Skeletal muscle satellite cell (primary cell): ENCODE results near the gene KPNA5.

ENCODE experiments used
- H3K27me3 ChIP-seq: 2 replicates; pipeline ENCODE4 v1.7.0; 2013; ENCODE audit warnings: low read length; ENCODE audit not compliant: control insufficient read depth, insufficient read depth
- H3K36me3 ChIP-seq: 2 replicates; pipeline ENCODE4 v1.7.0; 2013; ENCODE audit warnings: mild to moderate bottlenecking, control low read depth, low read length; ENCODE audit not compliant: insufficient read depth
- H3K4me1 ChIP-seq: 2 replicates; pipeline ENCODE4 v1.7.0; 2013; ENCODE audit warnings: low read length; ENCODE audit not compliant: control insufficient read depth, insufficient read depth
- H3K4me2 ChIP-seq: 2 replicates; pipeline ENCODE4 v1.7.0; 2013; ENCODE audit warnings: mild to moderate bottlenecking, low read length
- H3K4me3 ChIP-seq: 2 replicates; pipeline ENCODE4 v1.7.0; 2013; ENCODE audit warnings: low read length
- H3K9ac ChIP-seq: 2 replicates; pipeline ENCODE4 v1.7.0; 2013; ENCODE audit warnings: mild to moderate bottlenecking, low read depth, low read length, moderate library complexity
- H3K9me3 ChIP-seq: replicated peaks from 2 replicates; pipeline ENCODE4 v1.7.0; 2013; ENCODE audit warnings: mild to moderate bottlenecking, control low read depth, low read length

KPNA5 gene

DNA sequence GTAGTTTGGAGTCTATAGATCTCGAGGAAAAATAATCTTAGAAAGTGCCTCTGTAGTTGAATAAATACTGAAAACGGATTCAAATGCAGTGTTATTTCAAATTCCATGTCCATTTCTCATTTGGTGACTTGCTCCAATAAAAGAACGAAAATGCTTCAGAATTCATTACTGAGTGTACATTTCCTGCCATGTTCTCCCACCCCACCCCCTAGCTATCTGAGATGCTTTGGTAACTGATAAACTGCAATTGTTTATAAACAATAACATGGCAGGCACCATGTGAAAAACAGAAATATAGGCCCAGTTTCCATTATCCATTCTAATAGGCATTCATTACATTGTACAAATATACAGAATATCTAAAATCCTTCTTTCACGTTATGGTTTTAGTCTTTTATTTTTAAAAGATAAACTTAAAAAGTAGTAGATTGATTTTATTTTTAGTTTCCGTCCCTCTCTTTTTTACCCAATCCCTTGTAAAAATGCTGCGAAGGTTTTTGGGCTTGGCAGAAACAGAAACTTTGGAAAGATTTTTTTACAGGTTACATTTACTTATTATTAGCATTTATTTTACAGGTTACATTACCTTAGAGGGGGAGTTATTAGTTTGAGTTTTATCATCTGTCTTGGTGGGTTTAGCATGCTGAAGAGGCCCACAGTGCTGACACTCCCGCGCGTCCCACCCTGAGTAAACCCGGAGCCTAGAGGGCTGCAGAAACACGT is 83.1 kb downstream of the KPNA5 start:
- Histone ChIP-seq H3K36me3 (no peaks in the 10 kb centered on the region), H3K27me3 (peaks cover 16% of the 10 kb centered on the region), H3K9me3 (no peaks in the 10 kb centered on the region), H3K9ac (no peak overlapping the region), H3K4me1 (peaks cover 16% of the 10 kb centered on the region), H3K4me2 (peak overlapping the region; percentile 95), H3K4me3 (peak overlapping the region; percentile 79)

DNA sequence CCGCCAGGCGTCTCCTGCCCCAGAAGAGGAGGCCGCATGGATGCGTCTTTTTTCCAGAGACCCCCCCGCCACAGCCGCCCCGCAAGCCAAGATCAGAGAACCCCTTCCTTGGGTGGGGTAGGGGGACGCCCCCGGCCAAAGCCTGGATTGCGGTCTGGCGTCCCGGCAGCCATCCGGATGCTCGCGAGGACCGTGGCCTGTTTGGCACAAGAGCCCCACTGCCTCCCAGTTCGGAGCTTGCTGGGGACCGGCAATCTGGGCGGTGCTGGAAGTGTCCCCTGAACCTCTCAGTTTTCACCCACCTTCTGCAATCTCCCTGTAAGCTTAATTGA is 83.6 kb downstream of the KPNA5 start:
- no peaks in the 10 kb centered on the region for H3K36me3 ChIP-seq
- H3K4me3 ChIP-seq = peak overlapping the region; percentile 79
- H3K4me1 ChIP-seq = peaks cover 16% of the 10 kb centered on the region
- peaks cover 16% of the 10 kb centered on the region for H3K27me3 ChIP-seq
- peak overlapping the region; percentile 34 for H3K9ac ChIP-seq
- H3K9me3 ChIP-seq = no peaks in the 10 kb centered on the region
- H3K4me2 ChIP-seq = peak overlapping the region; percentile 95

DNA sequence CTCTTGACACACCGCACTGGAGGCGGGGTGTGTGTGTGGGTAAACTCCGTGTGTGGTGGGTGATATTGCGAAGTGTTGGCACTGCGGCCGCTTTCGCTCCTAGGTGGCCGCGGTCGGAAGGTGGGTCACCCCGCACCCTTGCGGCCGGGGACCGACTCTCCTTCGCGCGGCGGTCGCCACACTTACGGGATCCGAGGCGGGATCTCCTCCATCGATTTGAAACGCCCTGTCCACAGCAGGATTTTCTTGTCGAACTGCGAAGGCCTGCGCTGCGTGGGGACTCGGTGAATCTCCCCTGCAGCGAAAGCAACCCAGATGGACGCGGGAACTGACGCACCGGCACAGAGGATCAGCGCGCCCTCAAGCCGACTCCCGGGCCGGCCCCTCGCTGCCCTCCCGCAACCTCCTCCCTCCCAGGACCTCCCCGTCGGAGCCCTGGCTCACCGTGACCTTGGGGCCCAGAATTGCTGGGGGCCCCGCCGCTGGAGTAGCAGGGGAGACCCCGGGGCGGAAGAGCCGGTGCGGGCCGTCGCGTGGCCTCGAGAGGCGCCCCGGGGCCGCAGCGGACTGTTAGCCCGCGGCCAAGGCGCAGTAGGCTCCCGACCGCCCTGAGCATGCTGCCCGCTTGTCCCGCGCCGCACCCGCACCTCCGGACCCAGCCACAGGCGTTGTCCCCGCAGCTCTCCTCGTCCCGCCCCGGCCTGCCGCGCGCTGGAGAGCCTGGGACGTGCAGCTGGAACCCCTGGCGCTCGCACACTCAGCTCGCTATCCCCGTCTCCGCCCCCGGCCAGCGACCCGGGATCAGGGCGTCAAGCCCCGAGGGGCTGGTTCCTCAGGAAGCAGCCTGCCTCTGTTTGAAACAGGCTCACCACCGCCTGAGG is 84.2 kb downstream of the KPNA5 start, which contains the start of gene FAM162B:
TSS of gene FAM162B (minus strand) at position 759 of the 881 bp plus-strand sequence. CDS start at position 616, 143 bp downstream.
- peak within 1 kb of the TSS; percentile 34 for H3K9ac ChIP-seq

DNA sequence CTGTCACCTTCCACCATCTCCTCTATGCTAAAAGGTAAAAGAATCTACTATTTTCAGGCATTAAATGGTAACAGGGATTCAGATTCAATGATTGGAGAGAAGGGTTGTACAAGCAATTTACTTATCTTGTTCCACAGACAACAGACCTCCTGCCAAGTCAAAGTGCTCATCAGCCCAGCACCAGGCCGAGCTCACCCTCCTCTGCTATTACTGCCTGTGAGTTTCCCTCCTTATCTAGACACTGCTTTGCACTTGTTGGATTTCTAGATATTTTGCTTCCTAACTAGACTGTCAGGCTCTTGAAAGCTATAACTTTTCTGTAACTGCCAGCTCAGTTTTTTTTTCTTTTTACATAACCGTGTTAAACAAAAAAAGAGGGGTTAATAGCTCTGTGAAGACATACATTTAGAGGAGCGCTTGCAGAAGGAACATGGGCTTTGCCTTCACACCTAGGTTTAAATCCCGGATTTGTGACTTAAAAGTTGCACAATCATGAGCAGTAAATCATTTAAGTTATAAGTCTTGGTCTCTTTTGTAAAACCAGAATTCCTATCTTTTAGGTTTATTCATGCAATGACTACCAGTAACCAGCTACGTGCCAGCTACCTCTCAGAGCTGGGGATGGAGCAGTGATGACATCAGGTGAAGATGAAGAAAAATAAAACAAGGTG is 85.6 kb downstream of the KPNA5 start:
- no peak overlapping the region for H3K4me2 ChIP-seq
- H3K36me3 ChIP-seq = no peaks in the 10 kb centered on the region
- H3K9ac ChIP-seq = no peak overlapping the region
- no peak overlapping the region for H3K4me3 ChIP-seq
- peaks cover 16% of the 10 kb centered on the region for H3K27me3 ChIP-seq
- no peaks in the 10 kb centered on the region for H3K9me3 ChIP-seq
- peaks cover 16% of the 10 kb centered on the region for H3K4me1 ChIP-seq

More for the DNA sequence above, 84.2 kb downstream of the KPNA5 start, which contains the start of gene FAM162B:
- Histone ChIP-seq H3K4me2 (peak within 1 kb of the TSS; percentile 95), H3K4me1 (peaks cover 16% of the 10 kb centered on the region), H3K27me3 (peaks cover 16% of the 10 kb centered on the region), H3K4me3 (peak within 1 kb of the TSS; percentile 79), H3K9me3 (no peaks in the 10 kb centered on the region), H3K36me3 (no peaks in the 10 kb centered on the region)

DNA sequence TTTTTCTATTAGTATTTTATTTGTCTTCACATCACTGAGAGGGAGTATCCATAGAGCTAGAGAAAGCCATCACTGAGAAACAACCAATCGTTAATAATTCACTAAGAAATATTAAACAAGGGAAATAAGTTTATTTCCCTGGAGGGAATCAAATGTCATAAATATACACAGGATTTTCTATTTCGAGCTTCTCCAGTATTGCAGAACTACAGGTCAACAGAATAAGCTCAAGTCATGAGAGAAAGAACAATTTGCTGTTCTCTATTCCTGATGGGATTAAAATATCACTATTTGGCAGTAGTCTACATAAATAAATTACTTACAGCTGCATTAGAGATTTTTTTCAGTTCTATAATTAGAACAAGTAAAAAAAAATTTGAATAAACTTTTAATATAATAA is 86.7 kb downstream of the KPNA5 start:
- no peak overlapping the region for H3K9ac ChIP-seq
- H3K9me3 ChIP-seq = no peaks in the 10 kb centered on the region
- H3K4me1 ChIP-seq = peaks cover 16% of the 10 kb centered on the region
- H3K4me3 ChIP-seq = no peak overlapping the region
- H3K4me2 ChIP-seq = no peak overlapping the region
- no peaks in the 10 kb centered on the region for H3K36me3 ChIP-seq
- H3K27me3 ChIP-seq = peaks cover 16% of the 10 kb centered on the region

DNA sequence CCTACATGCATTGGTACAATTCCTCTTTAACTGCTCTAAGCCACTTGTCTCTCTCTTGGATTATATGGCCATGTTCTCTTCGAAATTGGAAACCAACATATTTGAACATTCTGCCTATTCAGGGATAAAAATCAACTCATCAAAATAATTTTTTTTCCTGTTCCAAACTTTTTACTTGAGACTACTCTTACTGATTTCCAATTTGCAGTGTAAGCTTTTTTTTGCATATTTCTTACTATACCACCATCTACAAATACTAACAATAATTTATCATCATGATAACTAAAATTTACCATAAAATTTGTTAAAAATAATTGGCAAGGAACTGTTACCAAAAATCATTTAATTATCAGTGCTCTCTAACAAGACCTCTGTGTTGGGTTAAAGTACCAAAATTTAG is 91.4 kb downstream of the KPNA5 start:
- Histone ChIP-seq H3K9ac (no peak overlapping the region), H3K4me2 (no peak overlapping the region), H3K4me1 (peaks cover 15% of the 10 kb centered on the region), H3K36me3 (no peaks in the 10 kb centered on the region), H3K9me3 (no peaks in the 10 kb centered on the region), H3K27me3 (no peaks in the 10 kb centered on the region), H3K4me3 (no peak overlapping the region)

DNA sequence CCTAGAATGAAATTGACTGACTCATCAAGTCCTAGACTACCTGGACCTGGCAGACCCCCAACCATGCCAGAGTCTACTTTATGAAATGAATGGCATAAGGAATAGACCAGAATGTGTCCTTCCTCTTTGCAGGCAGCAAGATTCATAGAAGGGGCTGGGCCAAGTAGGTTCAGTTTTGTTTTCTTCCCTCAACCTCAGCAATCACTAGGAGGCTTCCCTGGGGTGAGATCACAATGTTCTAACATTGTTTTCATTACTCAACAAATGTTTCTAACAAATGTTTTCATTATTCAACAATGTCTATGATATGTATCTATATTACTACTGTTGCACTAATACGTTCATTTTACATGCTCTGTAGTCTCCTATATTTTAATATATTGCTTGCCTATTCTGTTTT is 92.9 kb downstream of the KPNA5 start:
- peaks cover 15% of the 10 kb centered on the region for H3K4me1 ChIP-seq
- H3K36me3 ChIP-seq = no peaks in the 10 kb centered on the region
- no peak overlapping the region for H3K9ac ChIP-seq
- peak overlapping the region; percentile 44 for H3K4me2 ChIP-seq
- no peaks in the 10 kb centered on the region for H3K9me3 ChIP-seq
- H3K4me3 ChIP-seq = no peak overlapping the region
- no peaks in the 10 kb centered on the region for H3K27me3 ChIP-seq

DNA sequence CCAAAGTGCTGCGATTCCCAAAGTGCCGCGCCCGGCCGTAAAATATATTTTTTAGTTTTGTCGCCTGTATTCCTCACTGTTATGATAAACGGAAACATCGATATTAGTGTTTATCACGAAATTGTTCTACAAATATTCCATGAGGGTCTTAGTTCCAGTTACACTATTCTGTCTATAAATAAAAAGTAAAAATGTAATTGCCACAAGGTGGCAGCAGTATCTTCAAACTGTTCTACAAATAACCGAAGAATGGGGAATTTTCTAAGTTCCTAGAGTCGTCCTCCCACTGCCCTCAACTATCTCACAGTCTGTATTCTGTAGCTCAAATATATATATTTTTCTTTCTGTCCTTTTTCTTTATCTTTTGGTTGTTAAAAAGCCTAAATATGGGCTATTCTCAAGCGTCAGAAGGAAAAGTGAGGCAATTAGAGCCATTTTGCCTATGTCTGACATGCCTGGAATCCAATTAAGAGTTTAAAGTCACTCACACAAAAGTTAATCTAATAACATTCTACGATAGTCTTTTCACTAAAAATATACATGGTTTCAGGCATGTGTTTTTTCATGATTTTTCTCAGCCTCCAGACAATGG is 98.7 kb downstream of the KPNA5 start:
- H3K4me1 ChIP-seq = no peaks in the 10 kb centered on the region
- H3K4me2 ChIP-seq = peak overlapping the region; percentile 59
- no peaks in the 10 kb centered on the region for H3K36me3 ChIP-seq
- no peak overlapping the region for H3K4me3 ChIP-seq
- no peaks in the 10 kb centered on the region for H3K27me3 ChIP-seq
- no peaks in the 10 kb centered on the region for H3K9me3 ChIP-seq
- H3K9ac ChIP-seq = peak overlapping the region; percentile 44

DNA sequence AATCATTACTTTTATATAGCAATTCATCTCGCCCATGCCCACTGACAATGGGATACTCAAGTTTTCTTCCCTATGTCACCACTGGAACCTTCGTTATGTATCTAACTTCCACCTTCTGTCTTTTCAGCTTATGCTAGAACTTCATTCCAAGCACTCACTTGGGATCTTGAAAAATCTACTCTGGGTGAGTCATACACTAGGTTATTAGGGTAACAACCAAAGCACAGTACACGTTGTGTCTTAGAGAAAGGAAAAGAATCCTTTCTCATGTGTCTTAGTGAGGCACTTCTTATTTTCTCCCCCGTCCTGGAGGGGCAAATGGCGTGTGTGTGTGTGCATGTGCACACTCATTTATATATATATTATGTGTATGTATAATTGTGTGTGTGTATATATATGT is 102.8 kb downstream of the KPNA5 start:
- H3K9ac ChIP-seq = no peak overlapping the region
- H3K4me2 ChIP-seq = no peak overlapping the region
- H3K36me3 ChIP-seq = no peaks in the 10 kb centered on the region
- no peaks in the 10 kb centered on the region for H3K4me1 ChIP-seq
- H3K4me3 ChIP-seq = no peak overlapping the region
- no peaks in the 10 kb centered on the region for H3K9me3 ChIP-seq
- no peaks in the 10 kb centered on the region for H3K27me3 ChIP-seq
